Measurements from ENCODE around the gene FBXO28.
"Not testable (repeated sequence)": the region's sequence is repeated elsewhere in the genome, so short reads cannot be mapped to it uniquely, and the experiment has no call there.

FBXO28 gene

GRCh38 chr1:224185208-224185607 is 71.3 kb downstream of the FBXO28 start:
- DNase-seq (ENCODE audit: low read depth, low spot score) = no peak

GRCh38 chr1:224188286-224188685 is 74.4 kb downstream of the FBXO28 start:
- DNase-seq (ENCODE audit: low read depth, low spot score) = no peak

- no peak for DNase-seq (ENCODE audit: low read depth, low spot score)
Observed at GRCh38 chr1:224189561-224189960, 75.7 kb downstream of the FBXO28 start.

- no peak for DNase-seq (ENCODE audit: low read depth, low spot score)
Observed at GRCh38 chr1:224192082-224192788, 78.3 kb downstream of the FBXO28 start.

- DNase-seq (ENCODE audit: low read depth, low spot score) = no peak
Observed at GRCh38 chr1:224193319-224193966, 79.5 kb downstream of the FBXO28 start.

DNA sequence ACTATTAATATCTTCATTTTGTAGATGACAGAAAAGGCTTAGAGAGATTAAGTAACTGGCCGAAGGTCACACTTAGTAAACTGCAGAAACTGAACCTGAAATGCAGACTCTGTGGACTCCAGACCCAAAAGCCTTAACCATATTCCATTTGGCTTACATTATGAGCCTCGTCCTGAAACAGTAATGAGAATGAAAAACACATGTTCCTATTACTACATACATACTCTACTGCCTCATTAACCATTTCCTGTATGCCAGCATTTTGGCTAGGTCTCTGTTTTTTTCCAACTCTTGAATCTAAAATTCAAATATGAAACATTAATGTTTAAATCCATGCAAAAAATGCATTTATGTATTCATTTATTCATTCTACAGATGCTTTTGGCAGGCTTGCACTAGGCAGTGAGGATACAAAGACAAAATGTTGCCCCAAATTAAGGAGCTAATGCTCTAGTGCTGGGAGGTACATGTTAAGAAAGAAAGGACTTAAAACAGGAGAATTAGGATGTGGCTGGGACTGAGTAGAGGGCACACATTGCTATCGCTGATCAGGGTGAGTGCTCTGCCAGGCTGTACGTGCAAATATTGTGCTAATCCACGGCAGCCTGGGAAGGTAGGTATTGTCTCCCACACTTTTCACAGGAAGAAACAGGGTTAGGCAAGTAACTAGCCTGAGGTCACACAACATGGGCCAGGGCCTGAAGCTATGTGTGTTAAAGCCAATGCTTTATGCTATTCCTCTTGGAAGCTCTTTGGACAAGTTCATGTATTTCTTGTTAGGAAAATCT is 83.1 kb downstream of the FBXO28 start:
- no peak for DNase-seq (ENCODE audit: low read depth, low spot score)

DNA sequence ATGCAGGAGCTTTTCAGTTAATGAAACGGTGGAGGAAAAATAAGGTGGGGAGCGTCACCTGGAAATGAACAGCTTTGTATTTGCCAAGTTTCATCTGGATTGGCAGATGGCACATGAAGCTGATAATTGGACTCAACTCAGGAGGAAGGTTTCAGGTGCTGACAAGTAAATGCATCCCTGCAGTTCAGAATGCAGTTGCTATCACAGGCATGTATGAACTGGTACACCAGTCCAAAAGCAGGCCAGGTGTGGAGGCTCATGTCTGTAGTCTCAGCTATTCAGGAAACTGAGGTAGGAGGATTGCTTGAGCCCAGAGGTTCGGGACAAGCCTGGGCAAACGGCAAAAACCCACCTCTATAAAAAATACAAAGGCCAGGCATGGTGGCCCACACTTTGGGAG is 84.7 kb downstream of the FBXO28 start:
- no peak for DNase-seq (ENCODE audit: low read depth, low spot score)

DNA sequence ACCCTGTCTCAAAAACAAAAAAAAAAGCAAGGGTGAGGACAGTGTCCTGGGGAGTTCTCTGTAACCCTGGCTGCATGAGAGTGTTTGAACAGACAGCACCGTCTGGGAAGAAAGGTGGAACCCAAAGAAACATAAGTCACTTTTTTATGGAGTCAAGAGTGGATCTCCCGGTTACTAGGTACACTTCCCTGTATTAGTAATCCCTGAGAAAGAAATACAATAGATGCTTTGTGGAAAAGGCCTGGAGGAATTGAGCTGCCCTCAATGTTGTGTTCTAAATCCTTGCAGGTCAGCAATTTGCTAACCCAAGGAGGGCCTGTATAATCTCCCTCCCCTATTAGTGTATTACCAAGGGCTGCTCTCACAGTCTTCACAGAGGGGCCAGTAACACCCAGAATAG is 85.8 kb downstream of the FBXO28 start:
- no peak for DNase-seq (ENCODE audit: low read depth, low spot score)

DNA sequence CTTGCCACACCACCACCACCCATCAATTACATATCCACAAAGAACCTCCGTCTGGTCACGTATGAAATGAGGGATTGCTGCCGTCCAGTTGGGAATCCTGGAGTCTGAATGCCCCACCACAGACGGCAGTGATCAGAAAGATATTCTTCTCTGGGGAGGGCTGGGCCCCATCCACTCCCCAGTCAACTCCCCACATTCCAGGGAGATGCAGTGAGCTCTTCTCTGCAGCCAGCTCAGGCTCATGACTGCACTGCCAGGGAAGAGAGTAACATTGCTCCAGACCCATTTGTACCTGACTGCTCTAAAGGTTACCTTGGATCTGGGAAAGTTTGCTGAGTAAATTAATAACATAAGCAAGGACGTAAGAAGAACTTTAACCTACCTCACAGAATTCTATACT is 87.5 kb downstream of the FBXO28 start:
- DNase-seq (ENCODE audit: low read depth, low spot score) = no peak

DNA sequence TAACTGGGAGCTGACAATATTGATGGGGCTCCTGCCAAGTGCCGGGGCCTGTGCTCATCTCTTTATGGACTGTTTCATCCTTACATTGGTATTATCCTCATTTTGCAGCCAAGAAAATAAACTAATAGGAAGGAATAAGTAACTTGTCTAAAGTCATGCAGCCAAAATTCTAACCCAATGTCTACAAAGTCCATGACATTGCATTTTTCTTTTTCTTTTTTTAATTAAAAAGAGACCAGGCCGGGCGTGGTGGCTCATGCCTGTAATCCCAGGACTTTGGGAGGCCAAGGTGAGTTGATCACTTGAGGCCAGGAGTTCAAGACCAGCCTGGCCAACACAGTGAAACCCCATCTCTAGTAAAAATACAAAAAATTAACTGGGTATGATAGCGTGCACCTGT is 87.9 kb downstream of the FBXO28 start:
- no peak for DNase-seq (ENCODE audit: low read depth, low spot score)

- no peak for DNase-seq (ENCODE audit: low read depth, low spot score)
Observed at GRCh38 chr1:224203243-224204016, 89.5 kb downstream of the FBXO28 start.

DNA sequence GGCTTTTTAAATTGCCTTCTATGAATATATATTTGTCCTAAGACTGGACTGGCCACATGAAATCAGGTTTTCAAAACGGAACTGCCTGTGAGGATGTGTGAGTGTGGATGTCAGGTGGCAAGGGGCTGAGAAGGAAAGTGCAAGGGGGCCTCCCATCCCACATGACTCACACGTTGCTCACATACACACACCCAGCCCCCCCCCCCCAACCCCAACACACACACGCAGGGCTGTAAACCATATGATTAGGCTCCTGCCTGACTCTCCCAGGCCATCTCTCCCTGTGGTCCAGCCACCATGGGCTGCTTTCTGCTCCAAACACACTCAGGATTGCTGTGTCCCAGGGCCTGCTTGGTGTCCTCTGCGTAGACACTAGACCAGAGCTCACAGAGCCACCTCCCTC is 91.5 kb downstream of the FBXO28 start:
- DNase-seq (ENCODE audit: low read depth, low spot score) = no peak

GRCh38 chr1:224205931-224206538 is 92.1 kb downstream of the FBXO28 start:
- not testable (repeated sequence) for DNase-seq (ENCODE audit: low read depth, low spot score)

DNA sequence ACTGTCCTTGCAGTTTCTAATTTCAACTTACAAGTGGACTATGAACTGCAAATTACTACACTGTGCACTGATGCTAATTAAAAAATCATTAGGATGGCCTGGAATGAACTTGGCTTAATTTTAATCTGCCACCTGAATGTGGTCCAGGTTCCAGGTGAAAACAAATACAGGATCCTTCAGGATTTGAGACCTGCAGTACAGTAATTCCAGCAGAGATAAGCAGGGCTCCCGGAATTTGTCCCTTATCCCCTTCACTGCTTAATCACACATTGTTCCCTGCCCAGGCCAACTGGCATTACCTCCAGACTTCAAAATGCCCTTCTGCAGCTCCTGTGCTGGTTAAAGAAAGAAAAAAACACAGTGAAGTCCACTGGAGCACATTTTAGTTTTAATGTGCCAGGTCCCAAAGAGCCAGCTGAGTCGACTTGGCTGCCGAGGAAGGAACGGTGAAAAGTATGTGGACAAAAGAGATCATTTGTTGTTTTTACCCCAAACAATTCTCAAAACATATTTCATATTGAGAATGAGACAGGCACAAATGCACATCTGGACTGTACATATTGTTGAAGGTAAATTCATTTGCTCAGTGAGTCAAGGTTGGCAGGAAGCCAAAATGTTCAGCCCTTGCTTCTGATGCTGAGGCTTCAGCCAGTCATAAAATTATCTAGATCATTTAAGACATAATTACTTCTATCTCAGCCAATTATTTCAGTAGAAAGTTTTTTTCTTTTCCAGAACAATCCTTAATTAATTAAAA is 97.5 kb downstream of the FBXO28 start:
- DNase-seq (ENCODE audit: low read depth, low spot score) = no peak

All from iPS DF 19.7 (cell line).